GM18499 (cell line): ENCODE data around the gene SPRYD7.
"Not testable (repeated sequence)": the region's sequence is repeated elsewhere in the genome, so short reads cannot be mapped to it uniquely, and the experiment has no call there.

ENCODE experiments used
- ATAC-seq: cut with Tn5 transposase; IDR thresholded peaks from one replicate; pipeline ENCODE4 v1.9.1; 2021; ENCODE audit warnings: moderate number of reproducible peaks; ENCODE audit not compliant: insufficient read depth, unreplicated experiment

SPRYD7 gene

GRCh38 chr13:49935171-49936074 lies 717 bp downstream of the SPRYD7 start:
- peak; percentile 11 for ATAC-seq

GRCh38 chr13:49933511-49933910 lies 2.6 kb downstream of the SPRYD7 start:
- ATAC-seq = no peak

GRCh38 chr13:49932868-49933267 lies 3.3 kb downstream of the SPRYD7 start:
- no peak for ATAC-seq

GRCh38 chr13:49932066-49932465 lies 4.1 kb downstream of the SPRYD7 start:
- no peak for ATAC-seq

GRCh38 chr13:49927755-49928154 lies 8.4 kb downstream of the SPRYD7 start:
- no peak for ATAC-seq

- no peak for ATAC-seq
Measured at GRCh38 chr13:49925881-49926418, 10.2 kb downstream of the SPRYD7 start.

- ATAC-seq = no peak
Measured at GRCh38 chr13:49922301-49922700, 13.8 kb downstream of the SPRYD7 start.

GRCh38 chr13:49920969-49921368 lies 15.2 kb downstream of the SPRYD7 start:
- not testable (repeated sequence) for ATAC-seq

- not testable (repeated sequence) for ATAC-seq
Measured at GRCh38 chr13:49918106-49918505, 18.0 kb downstream of the SPRYD7 start.

- ATAC-seq = no peak
Measured at GRCh38 chr13:49914947-49915346, 21.2 kb downstream of the SPRYD7 start.

- ATAC-seq = no peak
Measured at GRCh38 chr13:49908637-49909036, 27.5 kb downstream of the SPRYD7 start.

- ATAC-seq = no peak
Measured at GRCh38 chr13:49904729-49905456, 31.2 kb downstream of the SPRYD7 start.

GRCh38 chr13:49898792-49899191 lies 37.3 kb downstream of the SPRYD7 start:
- no peak for ATAC-seq

- ATAC-seq = no peak
Measured at GRCh38 chr13:49897713-49898112, 38.4 kb downstream of the SPRYD7 start.

- ATAC-seq = no peak
Measured at GRCh38 chr13:49895826-49896225, 40.3 kb downstream of the SPRYD7 start.

GRCh38 chr13:49893591-49893990 lies 42.5 kb downstream of the SPRYD7 start:
- no peak for ATAC-seq

GRCh38 chr13:49890376-49890775 lies 45.8 kb downstream of the SPRYD7 start:
- ATAC-seq = no peak

GRCh38 chr13:49878682-49879081 lies 57.5 kb downstream of the SPRYD7 start:
- no peak for ATAC-seq

- no peak for ATAC-seq
Measured at GRCh38 chr13:49877629-49878218, 58.4 kb downstream of the SPRYD7 start.

- ATAC-seq = no peak
Measured at GRCh38 chr13:49874430-49874829, 61.7 kb downstream of the SPRYD7 start.

- ATAC-seq = no peak
Measured at GRCh38 chr13:49869519-49869918, 66.6 kb downstream of the SPRYD7 start.
